Fibroblast of villous mesenchyme (primary cell): Measurements from ENCODE around the gene GZMA. TPM values are rescaled to one million over a fixed set of nuclear protein-coding genes. Genes with fewer than 3 reads are reported as not detected.
"Not testable (repeated sequence)": the region's sequence is repeated elsewhere in the genome, so short reads cannot be mapped to it uniquely, and the experiment has no call there.

Experiments
- DNase-seq: peaks from one replicate; pipeline ENCODE4 v3.0.0-alpha.2; 2010; ENCODE audit warnings: low read depth
- H3K4me3 ChIP-seq: 2 replicates; pipeline ENCODE4 v1.5.1; 2011; ENCODE audit warnings: low read depth, mild to moderate bottlenecking, low read length
- total RNA-seq: library from RNA; depleted of rRNA; stranded (reverse); fragments of >200 nt; gene quantifications from 2 replicates; pipeline ENCODE4 v1.2.3, GENCODE V29; 2012
- TF ChIP-seq, protein P1 (sequence below): IDR thresholded peaks from 2 replicates; pipeline ENCODE4 v1.5.1; 2012; ENCODE audit warnings: low read depth, mild to moderate bottlenecking, low read length; ENCODE audit not compliant: insufficient read depth

Gene GZMA
- total RNA-seq, 1 donor, result not detected

DNA sequence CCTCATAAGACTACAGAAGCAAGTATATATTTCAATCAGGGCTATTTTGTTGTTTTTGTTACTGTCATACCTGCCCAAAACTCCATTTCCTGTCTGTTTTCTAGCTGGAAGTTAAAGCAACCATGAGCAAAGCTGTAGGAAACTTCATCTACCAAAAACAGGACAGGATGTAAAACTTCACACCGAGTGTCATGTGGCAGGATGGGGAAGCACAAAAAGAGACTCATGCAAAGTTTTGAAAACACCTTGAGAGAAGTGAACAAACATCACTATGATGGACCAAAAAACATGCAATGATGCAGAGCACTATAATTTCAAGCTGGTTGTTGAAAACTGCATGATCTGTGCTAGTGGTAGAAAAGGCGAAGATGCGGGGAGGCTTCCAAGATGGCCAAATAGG lies 6.3 kb upstream of the GZMA start:
- H3K4me3 ChIP-seq, result no peak overlapping the region
- TF ChIP-seq, protein P1, sequence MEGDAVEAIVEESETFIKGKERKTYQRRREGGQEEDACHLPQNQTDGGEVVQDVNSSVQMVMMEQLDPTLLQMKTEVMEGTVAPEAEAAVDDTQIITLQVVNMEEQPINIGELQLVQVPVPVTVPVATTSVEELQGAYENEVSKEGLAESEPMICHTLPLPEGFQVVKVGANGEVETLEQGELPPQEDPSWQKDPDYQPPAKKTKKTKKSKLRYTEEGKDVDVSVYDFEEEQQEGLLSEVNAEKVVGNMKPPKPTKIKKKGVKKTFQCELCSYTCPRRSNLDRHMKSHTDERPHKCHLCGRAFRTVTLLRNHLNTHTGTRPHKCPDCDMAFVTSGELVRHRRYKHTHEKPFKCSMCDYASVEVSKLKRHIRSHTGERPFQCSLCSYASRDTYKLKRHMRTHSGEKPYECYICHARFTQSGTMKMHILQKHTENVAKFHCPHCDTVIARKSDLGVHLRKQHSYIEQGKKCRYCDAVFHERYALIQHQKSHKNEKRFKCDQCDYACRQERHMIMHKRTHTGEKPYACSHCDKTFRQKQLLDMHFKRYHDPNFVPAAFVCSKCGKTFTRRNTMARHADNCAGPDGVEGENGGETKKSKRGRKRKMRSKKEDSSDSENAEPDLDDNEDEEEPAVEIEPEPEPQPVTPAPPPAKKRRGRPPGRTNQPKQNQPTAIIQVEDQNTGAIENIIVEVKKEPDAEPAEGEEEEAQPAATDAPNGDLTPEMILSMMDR, result no peak
- no peak for DNase-seq

DNA sequence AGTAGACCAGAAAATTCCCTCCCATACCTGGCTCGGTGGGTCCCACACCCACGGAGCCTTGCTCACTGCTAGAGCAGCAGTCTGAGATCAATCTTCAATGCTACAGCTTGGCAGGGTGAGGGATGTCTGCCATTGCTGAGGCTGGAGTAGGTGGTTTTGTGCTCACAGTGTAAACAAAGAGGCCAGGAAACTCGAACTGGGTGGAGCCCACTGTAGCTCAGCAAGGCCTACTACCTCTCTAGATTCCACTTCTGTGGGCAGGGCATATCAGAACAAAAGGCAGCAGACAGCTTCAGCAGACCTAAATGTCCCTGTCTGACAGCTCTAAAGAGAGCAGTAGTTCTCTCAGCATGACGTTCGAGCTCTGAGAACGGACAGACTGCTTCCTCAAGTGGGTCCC lies 5.6 kb upstream of the GZMA start:
- H3K4me3 ChIP-seq, result no peak overlapping the region
- TF ChIP-seq, protein P1, result no peak
- DNase-seq, result no peak

DNA sequence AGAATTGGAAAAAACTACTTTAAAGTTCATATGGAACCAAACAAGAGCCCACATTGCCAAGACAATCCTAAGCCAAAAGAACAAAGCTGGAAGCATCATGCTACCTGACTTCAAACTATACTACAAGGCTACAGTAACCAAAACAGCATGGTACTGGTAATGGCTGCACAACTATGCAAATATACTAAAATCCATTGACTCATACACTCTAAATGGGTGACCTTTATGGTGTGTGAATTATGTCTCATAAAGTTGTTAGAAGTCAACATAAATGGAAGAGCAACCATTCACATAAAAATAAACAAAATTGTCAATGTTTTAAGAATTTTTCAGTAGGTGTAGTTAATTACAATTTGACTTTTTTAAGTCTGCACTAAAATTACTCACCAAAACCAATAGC lies 1.3 kb upstream of the GZMA start:
- DNase-seq, H3K4me3 ChIP-seq: not testable (repeated sequence)

DNA sequence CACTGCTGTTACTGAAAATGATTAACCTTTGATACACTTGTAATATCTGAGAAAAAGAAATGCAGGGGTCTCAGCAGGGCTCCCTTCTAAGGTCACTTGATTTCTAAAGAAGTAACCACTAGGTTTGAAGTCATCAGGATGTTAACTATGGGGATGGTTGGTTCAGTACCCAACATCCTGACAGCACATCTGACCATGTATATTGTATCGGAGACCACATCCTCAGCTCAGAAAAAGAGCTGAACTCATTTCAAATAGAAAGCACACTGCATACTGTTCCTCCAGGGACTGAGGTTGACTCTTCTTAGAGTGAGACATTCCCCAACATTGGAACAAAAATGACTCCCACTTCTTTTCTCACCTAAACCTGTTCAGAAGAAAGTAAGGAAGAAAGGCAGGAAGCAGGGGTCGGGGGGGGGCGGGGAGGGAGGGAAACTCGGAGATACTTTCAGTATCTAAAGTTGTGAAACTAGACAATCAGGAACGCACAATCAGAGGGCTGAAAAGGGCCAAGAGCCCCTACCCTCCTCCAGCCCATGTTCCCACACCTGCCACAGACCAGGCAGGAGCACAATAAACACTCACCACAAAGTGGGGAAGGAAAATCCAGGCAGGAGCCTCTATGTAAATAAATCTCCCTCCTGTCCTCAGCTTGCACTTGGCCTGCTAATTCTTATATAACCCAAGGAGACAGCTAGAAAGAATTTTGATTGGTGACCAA lies 730 bp upstream of the GZMA start:
- TF ChIP-seq, protein P1, result no peak
- DNase-seq, result no peak
- no peak overlapping the region for H3K4me3 ChIP-seq

DNA sequence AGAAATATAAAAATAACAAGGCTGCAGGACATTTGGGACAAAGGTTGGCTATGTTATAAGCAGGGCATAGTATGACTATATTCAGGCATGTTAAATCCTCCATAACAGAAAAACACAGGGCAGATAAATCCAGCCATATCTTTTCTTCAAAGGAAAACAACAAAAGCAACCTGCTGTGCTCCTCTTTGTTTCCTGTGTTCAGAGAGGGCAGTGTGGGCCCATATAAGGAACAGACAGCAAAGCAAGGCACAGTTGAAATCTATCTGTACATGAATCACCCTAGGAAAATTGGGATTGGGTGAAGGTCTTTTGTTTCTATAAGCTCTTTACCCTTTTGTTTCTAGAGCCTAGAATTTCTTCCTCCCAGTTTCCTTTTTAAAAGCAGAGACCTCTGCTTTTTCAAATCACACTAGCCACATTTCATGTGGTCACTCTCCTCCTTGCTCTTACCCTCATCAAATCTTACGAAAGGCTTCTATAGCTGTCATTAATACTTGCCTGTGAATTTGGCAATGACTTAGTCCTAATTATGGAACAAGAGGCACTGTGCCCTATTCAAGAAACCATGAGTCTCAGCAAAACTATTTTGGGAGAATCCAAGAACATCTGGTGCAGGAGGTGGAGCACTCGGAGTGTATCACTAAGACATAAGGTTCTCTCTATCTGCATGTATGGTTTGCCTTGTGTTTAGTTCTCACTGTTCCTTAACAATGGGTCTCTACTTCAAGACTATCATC lies 1.8 kb downstream of the GZMA start:
- no peak overlapping the region for H3K4me3 ChIP-seq
- no peak for DNase-seq
- TF ChIP-seq, protein P1, result no peak

DNA sequence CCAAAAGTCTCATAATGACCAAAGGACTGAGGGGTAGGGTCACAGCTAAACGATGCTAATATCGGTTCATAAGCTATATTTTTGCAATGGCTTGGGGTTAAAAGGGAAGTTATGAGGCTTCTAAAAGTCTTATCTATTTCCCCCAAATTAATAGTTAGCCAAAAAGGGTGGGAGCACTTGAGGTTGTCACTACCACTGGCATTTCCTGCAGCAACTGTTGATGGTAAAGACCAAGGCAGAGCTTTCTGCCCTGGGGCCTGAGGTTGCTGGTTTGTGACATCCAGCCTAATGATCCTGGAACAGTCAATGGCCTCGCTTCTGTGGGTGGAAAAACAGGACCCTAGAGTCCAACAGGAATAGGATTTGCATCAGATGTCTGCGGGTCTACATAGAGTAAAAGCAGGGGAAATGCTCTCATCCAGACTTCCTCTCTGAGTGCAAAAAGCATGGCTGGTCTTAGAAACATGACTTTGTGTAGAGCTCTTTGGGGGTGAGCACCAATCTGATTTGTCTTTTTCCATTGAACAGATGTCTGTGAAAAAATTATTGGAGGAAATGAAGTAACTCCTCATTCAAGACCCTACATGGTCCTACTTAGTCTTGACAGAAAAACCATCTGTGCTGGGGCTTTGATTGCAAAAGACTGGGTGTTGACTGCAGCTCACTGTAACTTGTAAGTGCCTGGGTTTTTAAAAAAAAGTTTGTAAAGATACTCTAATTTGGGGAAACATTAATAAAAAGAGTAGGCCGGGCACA lies 2.7 kb downstream of the GZMA start:
- no peak for DNase-seq
- TF ChIP-seq, protein P1, result no peak

DNA sequence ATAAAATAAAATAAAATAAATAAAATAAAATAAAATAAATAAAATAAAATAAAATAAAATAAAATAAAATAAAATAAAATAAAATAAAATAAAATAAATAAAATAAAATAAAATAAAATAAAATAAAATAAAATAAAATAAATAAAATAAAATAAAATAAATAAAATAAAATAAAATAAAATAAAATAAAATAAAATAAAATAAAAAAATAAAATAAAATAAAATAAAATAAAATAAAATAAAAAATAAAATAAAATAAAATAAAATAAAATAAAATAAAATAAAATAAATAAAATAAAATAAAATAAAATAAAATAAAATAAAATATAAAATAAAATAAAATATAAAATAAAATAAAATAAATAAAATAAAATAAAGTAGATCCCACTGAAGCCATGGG lies 3.5 kb downstream of the GZMA start:
- not testable (repeated sequence) for H3K4me3 ChIP-seq, DNase-seq

More for the DNA sequence above, 2.7 kb downstream of the GZMA start:
- no peak overlapping the region for H3K4me3 ChIP-seq
